H4 (cell line): ENCODE results near the gene OR3A1. TPM values are rescaled to one million over a fixed set of nuclear protein-coding genes. Genes with fewer than 3 reads are reported as not detected.
"Not testable (repeated sequence)": the region's sequence is repeated elsewhere in the genome, so short reads cannot be mapped to it uniquely, and the experiment has no call there.

Source experiments
- DNase-seq: peaks from one replicate; pipeline ENCODE4 v3.0.0-alpha.2; 2015; ENCODE audit warnings: low spot score
- total RNA-seq: library from RNA; depleted of rRNA; stranded (reverse); fragments of >200 nt; shearing (Covaris generic); gene quantifications from 2 replicates; pipeline ENCODE4 v1.2.3, GENCODE V29; 2014; rRNA removed

OR3A1 gene
- total RNA-seq: not detected in 2 replicates

DNA sequence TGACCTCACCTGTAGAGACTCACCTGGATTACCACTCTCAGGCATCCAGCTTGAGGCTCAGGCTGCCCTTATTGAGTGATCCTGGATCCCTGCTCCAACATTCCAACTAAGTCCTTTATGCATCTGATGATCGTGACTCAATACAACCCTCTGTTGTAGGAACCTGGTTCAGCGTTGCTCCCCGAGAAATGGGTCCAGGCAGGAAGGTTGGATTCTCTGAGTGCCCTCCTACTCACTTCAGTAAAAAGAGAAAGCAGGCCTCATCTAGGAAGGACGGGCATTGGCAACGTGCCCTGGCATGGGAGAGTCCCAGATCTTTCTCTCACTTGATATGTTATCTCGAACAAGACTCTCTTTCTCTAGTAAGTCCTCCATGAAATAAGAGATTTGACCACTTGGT is at the start of gene OR3A1:
Gene OR3A1 (minus strand): TSS at position 101 of the 400 bp plus-strand sequence. CDS start 5,778 bp downstream, outside the sequence.
- DNase-seq: no peak

DNA sequence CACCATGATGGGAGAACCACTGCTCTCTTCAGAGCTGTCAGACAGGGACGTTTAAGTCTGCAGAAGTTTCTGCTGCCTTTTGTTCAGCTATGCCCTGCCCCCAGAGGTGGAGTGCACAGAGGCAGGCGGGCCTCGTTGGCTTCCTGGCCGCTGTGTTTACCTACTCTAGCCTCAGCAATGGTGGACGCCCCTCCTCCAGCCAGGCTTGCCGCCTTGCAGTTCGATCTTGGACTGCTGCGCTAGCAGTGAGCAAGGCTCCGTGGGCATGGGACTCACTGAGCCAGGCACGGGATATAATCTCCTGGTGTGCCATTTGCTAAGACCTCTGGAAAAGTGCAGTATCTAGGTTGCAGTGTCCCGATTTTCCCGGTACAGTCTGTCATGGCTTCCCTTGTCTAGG is 44.6 kb upstream of the OR3A1 start:
- DNase-seq: not testable (repeated sequence)

DNA sequence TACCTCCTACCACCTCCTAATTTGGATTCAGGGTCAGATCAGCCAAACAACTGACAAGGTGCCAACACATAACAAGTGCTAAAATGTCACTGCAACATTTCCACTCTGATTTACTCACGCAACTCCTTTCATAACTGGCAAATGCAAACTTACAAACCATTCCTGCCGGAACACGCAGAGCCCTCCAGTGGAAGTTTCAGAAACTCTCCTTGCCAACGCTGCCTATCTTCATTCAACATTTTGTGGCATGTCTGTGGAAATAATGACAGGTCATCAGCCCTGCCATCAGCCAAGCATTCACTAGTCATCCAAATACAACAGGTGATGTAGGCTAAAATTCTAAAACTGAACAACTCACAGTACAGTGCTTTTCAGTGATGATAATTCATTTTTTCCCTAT is 37.7 kb upstream of the OR3A1 start:
- DNase-seq: no peak

- no peak for DNase-seq
Observed at GRCh38 chr17:3318336-3318735, 20.2 kb upstream of the OR3A1 start.

DNA sequence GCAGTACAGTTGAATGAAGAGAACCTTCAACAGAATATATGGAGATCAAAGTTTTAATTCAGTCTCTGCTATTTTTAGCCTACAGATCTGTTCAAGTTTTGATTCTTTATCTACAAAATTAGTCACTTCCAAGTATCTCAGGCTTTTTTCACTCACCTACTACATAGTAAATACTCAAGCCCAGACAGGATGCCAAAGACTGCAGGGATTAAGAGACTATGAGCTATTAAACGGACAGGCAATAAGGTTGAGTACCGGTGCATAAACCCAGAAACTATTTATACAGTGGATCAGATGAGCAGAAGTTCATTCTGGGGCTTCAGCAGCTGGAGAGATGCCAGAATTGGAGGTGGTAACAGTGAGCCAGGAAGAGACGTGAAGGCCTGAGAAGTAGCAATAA is 18.7 kb upstream of the OR3A1 start:
- no peak for DNase-seq

- no peak for DNase-seq
Observed at GRCh38 chr17:3308603-3309002, 10.4 kb upstream of the OR3A1 start.

DNA sequence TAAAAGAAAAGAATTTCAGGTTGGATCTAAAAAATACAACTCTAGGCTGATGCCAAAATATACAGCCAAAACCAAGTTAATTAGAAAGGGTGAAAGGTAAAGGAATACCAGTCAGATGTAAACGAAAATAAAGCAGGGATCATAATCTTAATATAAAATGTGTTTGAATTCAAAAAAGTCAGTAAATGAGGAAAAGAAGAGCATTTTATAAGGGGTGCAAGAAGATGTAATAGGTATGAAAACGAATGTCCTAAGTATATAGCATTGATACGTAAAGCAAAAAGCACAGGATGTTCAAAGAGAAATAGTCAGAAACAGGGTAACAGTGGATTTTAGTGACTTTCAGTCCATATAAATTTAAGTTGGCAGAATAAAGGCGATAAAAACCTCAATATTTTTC is 2.5 kb downstream of the OR3A1 start:
- DNase-seq: no peak

DNA sequence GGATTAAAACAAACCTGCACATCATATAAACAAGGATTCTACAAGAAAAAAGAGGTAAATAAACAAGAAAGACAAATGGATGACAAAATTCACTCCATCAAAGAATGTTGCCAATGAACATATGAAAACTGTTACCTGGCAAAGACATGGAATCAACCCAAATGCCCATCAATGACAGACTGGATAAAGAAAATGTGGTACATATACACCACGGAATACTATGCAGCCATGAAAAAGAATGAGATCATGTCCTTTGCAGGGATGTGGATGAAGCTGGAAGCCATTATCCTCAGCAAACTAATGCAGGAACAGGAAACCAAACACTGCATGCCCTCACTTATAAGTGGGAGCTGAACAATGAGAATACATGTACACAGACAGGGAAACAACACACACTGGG is 4.6 kb downstream of the OR3A1 start:
- DNase-seq: not testable (repeated sequence)

- no peak for DNase-seq
Observed at GRCh38 chr17:3282901-3283300, 15.3 kb downstream of the OR3A1 start.

DNA sequence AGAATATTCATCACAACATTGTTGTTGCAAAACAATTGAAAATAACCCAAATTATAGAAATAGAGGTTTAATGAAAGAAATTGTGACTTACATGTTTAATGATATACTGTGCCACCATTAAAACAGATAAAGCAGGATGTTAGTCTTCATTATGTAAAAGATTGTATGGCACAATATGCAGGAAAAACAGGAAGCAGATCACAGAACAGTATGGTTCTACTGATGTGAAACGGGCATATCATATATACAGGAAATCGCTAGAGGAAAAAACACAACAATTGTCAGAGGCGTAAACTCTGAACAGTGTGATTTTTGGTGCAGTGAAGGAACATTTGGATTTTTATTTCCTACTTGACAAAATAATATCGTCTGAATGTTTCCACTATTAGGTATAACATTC is 22.0 kb downstream of the OR3A1 start:
- DNase-seq: no peak

DNA sequence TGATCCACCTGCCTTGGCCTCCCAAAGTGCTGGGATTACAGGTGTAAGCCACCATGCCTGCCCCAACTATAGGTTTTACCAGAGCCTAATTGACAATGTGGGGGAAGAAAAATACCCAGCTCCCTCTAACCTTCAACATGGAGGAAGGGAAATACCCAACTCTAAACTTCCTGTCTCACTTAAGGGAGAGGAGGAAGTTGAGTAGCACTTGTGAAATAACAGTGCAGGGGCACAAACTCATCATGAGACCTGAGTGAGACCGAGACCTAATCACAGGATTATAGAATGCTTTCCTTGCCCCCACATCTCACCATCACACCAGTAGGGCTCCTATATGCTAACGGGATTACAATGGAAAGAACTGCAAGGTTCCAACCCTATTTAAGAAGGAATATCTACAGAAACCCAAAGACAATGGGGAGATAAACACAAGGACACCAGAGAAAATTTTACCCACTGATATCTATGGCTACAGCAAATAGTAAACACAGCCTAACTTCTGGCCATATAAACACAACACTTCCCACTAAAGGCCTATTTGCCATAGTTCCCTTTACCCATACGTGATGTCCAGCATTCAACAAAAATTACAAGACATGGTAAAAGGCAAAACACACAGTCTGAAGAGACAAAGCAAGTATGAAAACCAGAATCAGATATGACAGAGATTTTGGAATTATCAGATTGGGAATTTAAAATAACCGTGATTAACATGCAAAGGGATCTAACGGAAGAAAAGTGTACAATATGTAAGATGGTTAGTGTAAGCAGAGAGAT is 26.9 kb downstream of the OR3A1 start:
- DNase-seq: no peak

- no peak for DNase-seq
Observed at GRCh38 chr17:3260600-3260999, 37.6 kb downstream of the OR3A1 start.

GRCh38 chr17:3260163-3260562 is 38.0 kb downstream of the OR3A1 start:
- no peak for DNase-seq

GRCh38 chr17:3256575-3256974 is 41.6 kb downstream of the OR3A1 start:
- DNase-seq: no peak

- DNase-seq: not testable (repeated sequence)
Observed at GRCh38 chr17:3249013-3249412, 49.1 kb downstream of the OR3A1 start.

- DNase-seq: not testable (repeated sequence)
Observed at GRCh38 chr17:3244841-3245240, 53.3 kb downstream of the OR3A1 start.

- not testable (repeated sequence) for DNase-seq
Observed at GRCh38 chr17:3241044-3241443, 57.1 kb downstream of the OR3A1 start.

Other genes starting within 250 kb of the OR3A1 start
- not detected in 2 replicates for gene OR1D5, start 234.8 kb downstream of the OR3A1 start, total RNA-seq
- not detected in 2 replicates for gene OR1D2, start 193.9 kb downstream of the OR3A1 start, total RNA-seq
- not detected in 2 replicates for gene OR1G1, start 170.8 kb downstream of the OR3A1 start, total RNA-seq
- gene OR1A2, start 100.8 kb downstream of the OR3A1 start, total RNA-seq: not detected in 2 replicates
- gene OR1A1, start 90.7 kb downstream of the OR3A1 start, total RNA-seq: not detected in 2 replicates
- not detected in 2 replicates for gene OR3A2, start 87.9 kb upstream of the OR3A1 start, total RNA-seq
- not detected in 2 replicates for gene OR1E1, start 100.0 kb upstream of the OR3A1 start, total RNA-seq
- not detected in 2 replicates for gene OR3A3, start 113.0 kb upstream of the OR3A1 start, total RNA-seq
- gene OR1E2, start 135.5 kb upstream of the OR3A1 start, total RNA-seq: not detected in 2 replicates
- not detected in 2 replicates for gene SPATA22, start 173.5 kb upstream of the OR3A1 start, total RNA-seq
- 0.16 and 0.66 TPM in 2 replicates for gene ASPA, start 177.6 kb upstream of the OR3A1 start, total RNA-seq